Measurements from ENCODE around the gene ZMIZ1.

The ZMIZ1 gene

DNA sequence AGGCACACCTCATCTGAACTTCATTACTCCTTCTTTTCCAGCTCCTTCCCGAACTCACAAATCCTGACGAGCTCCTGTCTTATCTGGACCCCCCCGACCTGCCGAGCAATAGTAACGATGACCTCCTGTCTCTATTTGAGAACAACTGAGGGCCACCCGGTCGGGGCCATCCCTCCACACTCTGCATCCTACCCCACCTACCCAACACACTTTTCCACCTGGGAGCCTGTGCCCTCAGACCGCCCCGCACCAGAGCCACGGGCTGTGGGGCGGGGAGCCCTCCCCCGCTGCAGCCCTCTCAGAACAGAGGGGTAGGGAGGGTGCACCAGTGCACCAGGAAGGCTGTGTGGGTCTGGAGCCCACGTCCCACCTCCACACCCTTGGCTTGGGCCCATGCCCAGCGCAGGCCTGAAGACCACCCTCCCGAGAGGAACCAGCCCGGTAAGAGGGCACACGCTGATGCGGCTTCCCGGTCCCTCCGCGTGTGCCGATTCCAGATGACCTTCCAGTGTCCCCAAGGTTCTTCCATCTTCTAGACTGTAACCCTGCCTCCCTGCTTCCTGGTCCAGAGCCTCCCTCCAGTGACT is 243.9 kb downstream of the ZMIZ1 start:
- no peak overlapping the region for H3K27ac ChIP-seq
- no peak for TF ChIP-seq CTCF (IDR thresholded peaks at IDR 0.05)
- no peak for TF ChIP-seq ZFX (IDR thresholded peaks at IDR 0.05; ENCODE audit: borderline replicate concordance)

GRCh38 chr10:79313320-79313719 is 244.6 kb downstream of the ZMIZ1 start:
- H3K27ac ChIP-seq, result no peak overlapping the region
- TF ChIP-seq ZFX (IDR thresholded peaks at IDR 0.05; ENCODE audit: borderline replicate concordance) (no peak), CTCF (IDR thresholded peaks at IDR 0.05) (no peak)

GRCh38 chr10:79313911-79314439 is 245.2 kb downstream of the ZMIZ1 start:
- no peak overlapping the region for H3K27ac ChIP-seq

GRCh38 chr10:79314761-79315601 is 246.2 kb downstream of the ZMIZ1 start:
- TF ChIP-seq CTCF (IDR thresholded peaks at IDR 0.05), result no peak
- TF ChIP-seq ZFX (IDR thresholded peaks at IDR 0.05; ENCODE audit: borderline replicate concordance), result no peak
- H3K27ac ChIP-seq, result no peak overlapping the region

More at GRCh38 chr10:79313911-79314439, 245.2 kb downstream of the ZMIZ1 start:
- no peak for TF ChIP-seq ZFX (IDR thresholded peaks at IDR 0.05; ENCODE audit: borderline replicate concordance)
- TF ChIP-seq CTCF (IDR thresholded peaks at IDR 0.05), result no peak

DNA sequence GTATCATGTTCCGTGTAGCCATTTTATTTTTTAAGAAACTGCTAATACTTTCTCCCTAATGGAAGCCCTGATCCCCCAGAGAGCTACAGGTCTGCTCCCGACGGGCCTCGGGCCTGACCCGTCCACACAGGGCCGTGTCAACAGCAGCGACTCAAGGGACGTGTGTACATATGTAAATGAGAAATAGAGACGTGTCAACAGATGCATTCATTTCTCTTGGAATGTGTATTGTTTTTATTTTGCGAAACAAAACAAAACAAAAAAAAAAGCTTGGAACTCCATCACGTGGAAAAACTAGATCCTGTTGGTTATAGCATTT is 246.8 kb downstream of the ZMIZ1 start:
- no peak overlapping the region for H3K27ac ChIP-seq
- TF ChIP-seq ZFX (IDR thresholded peaks at IDR 0.05; ENCODE audit: borderline replicate concordance) (no peak), CTCF (IDR thresholded peaks at IDR 0.05) (no peak)

GRCh38 chr10:79316671-79317431 is 248.1 kb downstream of the ZMIZ1 start:
- no peak overlapping the region for H3K27ac ChIP-seq
- no peak for TF ChIP-seq ZFX (IDR thresholded peaks at IDR 0.05; ENCODE audit: borderline replicate concordance)
- no peak for TF ChIP-seq CTCF (IDR thresholded peaks at IDR 0.05)
